OCI-LY3 (cell line): ENCODE data around the gene SH2D2A.

ENCODE experiments used
- CTCF ChIP-seq: fragments of 200-600, 300-600 bp; sonication (generic); IDR thresholded peaks from 2 replicates; pipeline ENCODE4 v1.5.1; 2014; ENCODE audit warnings: antibody characterized with exemption, low read length, low read depth
- EZH2phosphoT487 ChIP-seq: fragments of 200-600 bp; shearing (Covaris generic); IDR thresholded peaks from 2 replicates; pipeline ENCODE4 v1.6.1; 2018; ENCODE audit warnings: antibody characterized with exemption, mixed run types, low read depth

GRCh38 chr1:156804572-156805243, 11.9 kb downstream of the SH2D2A start:
- no peak for TF ChIP-seq CTCF
- no peak for TF ChIP-seq EZH2phosphoT487
